K562 (cell line): Measurements from ENCODE around the gene HSPA1B. TPM values are rescaled to one million over a fixed set of nuclear protein-coding genes. Genes with fewer than 3 reads are reported as not detected.
A peak's percentile ranks its signal among the peaks of the same experiment; 100 is the strongest.

ENCODE experiments used
- BRCA1 ChIP-seq, 2 experiments: fragments of 450-650 bp in 1 of 2; sonication (generic) in 1 of 2; formaldehyde crosslinking in 1 of 2; IDR thresholded peaks; 2 replicates each; pipeline versions ENCODE4 v1.5.0 to v1.6.1; 2017 to 2020; ENCODE audit warnings: mild to moderate bottlenecking in 1 of 2, missing genetic modification reagents in 1 of 2
- CBX1 ChIP-seq: sonication (generic); IDR thresholded peaks from 2 replicates; pipeline ENCODE4 v1.6.1; 2016; ENCODE audit warnings: antibody characterized with exemption, low read depth, mild to moderate bottlenecking
- CTCF ChIP-seq, 3 experiments: IDR thresholded peaks in 2 of 3; conservative IDR thresholded peaks in 1 of 3; 2 replicates each; pipeline ENCODE4 v1.5.1; 2011 to 2012; ENCODE audit warnings: low read length in 3 of 3, mild to moderate bottlenecking in 3 of 3, control low read depth in 2 of 3, improper control_type of control experiment in 1 of 3, inconsistent platforms in 1 of 3, low read depth in 1 of 3, mixed read lengths in 1 of 3, moderate library complexity in 1 of 3; ENCODE audit not compliant: insufficient read depth in 2 of 3
- DDX20 ChIP-seq: fragments of 450-650 bp; IDR thresholded peaks from 2 replicates; pipeline ENCODE4 v1.6.1; 2016; ENCODE audit warnings: missing genetic modification characterization, low read depth, mild to moderate bottlenecking, missing compliant biosample characterization, moderate library complexity
- DNMT1 ChIP-seq: fragments of 450-650 bp; IDR thresholded peaks from 2 replicates; pipeline ENCODE4 v1.6.1; 2016; ENCODE audit warnings: antibody characterized with exemption, mild to moderate bottlenecking
- E2F5 ChIP-seq: sonication (generic); formaldehyde crosslinking; IDR thresholded peaks from 2 replicates; pipeline ENCODE4 v1.8.0; 2022; ENCODE audit warnings: mild to moderate bottlenecking, missing genetic modification reagents
- EHMT2 ChIP-seq: fragments of 450-650 bp; IDR thresholded peaks from 2 replicates; pipeline ENCODE4 v1.6.1; 2018; ENCODE audit warnings: antibody characterized with exemption
- ESRRB ChIP-seq: fragments of 250-450 bp; sonication (Bioruptor Pico); IDR thresholded peaks from 2 replicates; pipeline ENCODE4 v1.5.0; 2020; ENCODE audit warnings: mild to moderate bottlenecking, moderate library complexity, borderline replicate concordance
- ETV5 ChIP-seq: sonication (generic); formaldehyde crosslinking; IDR thresholded peaks from 2 replicates; pipeline ENCODE4 v1.4.0; 2020; ENCODE audit warnings: low read depth, mild to moderate bottlenecking, missing genetic modification reagents
- ETV6 ChIP-seq, 3 experiments: fragments of 150-350 bp in 1 of 3; sonication (generic) in 1 of 3; formaldehyde crosslinking in 1 of 3; IDR thresholded peaks; 2 replicates each; pipeline versions ENCODE4 v1.6.1 to v1.8.0; 2014 to 2022; ENCODE audit warnings: borderline replicate concordance in 2 of 3, low read depth in 2 of 3, antibody characterized with exemption in 1 of 3, low read length in 1 of 3, mild to moderate bottlenecking in 1 of 3, missing genetic modification reagents in 1 of 3
- FOXJ2 ChIP-seq: fragments of 200-800 bp; sonication (Bioruptor generic); IDR thresholded peaks from 2 replicates; pipeline ENCODE4 v1.6.1; 2016; ENCODE audit warnings: missing genetic modification characterization, missing compliant biosample characterization
- GATAD2A ChIP-seq: fragments of 450-650 bp; IDR thresholded peaks from 2 replicates; pipeline ENCODE4 v1.6.1; 2017
- JUNB ChIP-seq: fragments of 450-650 bp; formaldehyde crosslinking; conservative IDR thresholded peaks from 2 replicates; pipeline ENCODE4 v1.4.0; 2020; ENCODE audit warnings: mild to moderate bottlenecking
- MCM5 ChIP-seq: fragments of 450-650 bp; IDR thresholded peaks from 2 replicates; pipeline ENCODE4 v1.6.1; 2016; ENCODE audit warnings: low read depth
- MTA3 ChIP-seq: fragments of 450-650 bp; formaldehyde crosslinking; IDR thresholded peaks from 2 replicates; pipeline ENCODE4 v1.6.1; 2017; ENCODE audit warnings: mild to moderate bottlenecking, borderline replicate concordance
- NCOA2 ChIP-seq, 2 experiments: fragments of 450-650 bp; IDR thresholded peaks; 2 replicates each; pipeline ENCODE4 v1.6.1; 2018; ENCODE audit warnings: mild to moderate bottlenecking in 2 of 2, moderate library complexity in 1 of 2; ENCODE audit not compliant: partially characterized antibody in 2 of 2
- SAFB ChIP-seq: fragments of 200-400 bp; formaldehyde crosslinking; IDR thresholded peaks from 2 replicates; pipeline ENCODE4 v1.6.1; 2017; ENCODE audit warnings: low read depth, low read length, borderline replicate concordance
- TARDBP ChIP-seq: fragments of 450-650 bp; IDR thresholded peaks from 2 replicates; pipeline ENCODE4 v1.6.1; 2016
- TFAM ChIP-seq: fragments of 250-450 bp; sonication (Bioruptor Pico); conservative IDR thresholded peaks from 2 replicates; pipeline ENCODE4 v1.5.0; 2021; ENCODE audit warnings: mild to moderate bottlenecking, moderate library complexity
- ZNF395 ChIP-seq: fragments of 200-800 bp; sonication (Bioruptor generic); IDR thresholded peaks from 2 replicates; pipeline ENCODE4 v1.6.1; 2017; ENCODE audit warnings: missing genetic modification characterization, missing compliant biosample characterization
- ZNF507 ChIP-seq: conservative IDR thresholded peaks from 2 replicates; pipeline ENCODE4 v1.6.1; 2017; ENCODE audit warnings: missing genetic modification characterization, missing compliant biosample characterization
- polyA plus RNA-seq, 8 experiments: library from polyadenylated mRNA; depleted of rRNA in 4 of 8; stranded (reverse) in 5 of 8; unstranded in 3 of 8; fragments of >200 nt; fragmentation: Nextera tagmentation in 2 of 8; fragmentation: Illumina TruSeq in 1 of 8; extraction: Ambion mirVana in 2 of 8; extraction: Trizol in 1 of 8; gene quantifications; 2 replicates each; pipeline versions ENCODE4 v1.2.1 to v1.2.3, GENCODE V29; 2011 to 2014; ENCODE audit warnings: inconsistent platforms in 1 of 8, missing spikeins in 1 of 8
- total RNA-seq, 7 experiments: library from RNA; depleted of rRNA in 6 of 7; stranded (reverse); fragments of >200 nt in 6 of 7; fragmentation: Illumina TruSeq in 2 of 7; extraction: Trizol in 2 of 7; gene quantifications; 2 replicates each; pipeline versions ENCODE4 v1.2.1 to v1.2.3, GENCODE V29; 2011 to 2021; ENCODE audit warnings: low replicate concordance in 1 of 7

Gene HSPA1B
- total and polyA plus RNA-seq, 9 of the 15 experiments (the other 6 are each of a cell fraction or from before 2014, with no cell fraction given) = 0.27 to 227 (median 51.2) TPM

GRCh38 chr6:31829633-31830283 is 2.2 kb downstream of the HSPA1B start (continued):
- no peak for TF ChIP-seq ZNF507
- TF ChIP-seq MTA3 = peak; percentile 90; the same call in 1 of the 2 replicates
- TF ChIP-seq GATAD2A = no peak
- TF ChIP-seq JUNB (CRISPR knock-in tag) = no peak; the same call in 1 of the 2 replicates
- TF ChIP-seq BRCA1 (IDR thresholded peaks at IDR 0.05) = no peak
- no peak for TF ChIP-seq BRCA1 (CRISPR knock-in tag; IDR thresholded peaks at IDR 0.05)
- TF ChIP-seq FOXJ2 (tag) = peak; percentile 79; the same call in 1 of the 2 replicates
- no peak for TF ChIP-seq EHMT2
- no peak for TF ChIP-seq ETV6 (IDR thresholded peaks at IDR 0.05; ENCODE audit: borderline replicate concordance in 1 of 2, low read depth in 2 of 2, low read length in 1 of 2)
- no peak for TF ChIP-seq ETV6 (CRISPR knock-in tag; IDR thresholded peaks at IDR 0.05; ENCODE audit: borderline replicate concordance)
- TF ChIP-seq ZNF395 (CRISPR knock-in tag) = no peak
- TF ChIP-seq DNMT1 = no peak
- no peak for TF ChIP-seq ETV5 (CRISPR knock-in tag)
- TF ChIP-seq CTCF (IDR thresholded peaks at IDR 0.05 in 2 of 3, conservative IDR thresholded peaks at IDR 0.05 in 1 of 3; ENCODE audit: insufficient read depth in 2 of 3, low read depth in 1 of 3, low read length in 3 of 3) = peak in 2 of 3 experiments; percentile 59 to 84; a peak in 4 of 6 replicates
- TF ChIP-seq DDX20 = no peak
- TF ChIP-seq TFAM (CRISPR knock-in tag) = no peak
- TF ChIP-seq E2F5 (CRISPR knock-in tag) = no peak
- TF ChIP-seq TARDBP = no peak
- TF ChIP-seq SAFB = no peak
- no peak for TF ChIP-seq MCM5
- no peak for TF ChIP-seq NCOA2 (IDR thresholded peaks at IDR 0.05; ENCODE audit: partially characterized antibody in 2 of 2)
- no peak for TF ChIP-seq CBX1
- TF ChIP-seq ESRRB = 0 out of 2 replicates have a peak, but pooled peaks have one; percentile 40
